Activated CD4-positive, alpha-beta T cell treated with anti-CD3 and anti-CD28 coated beads, Interleukin-2, Interleukin-6, amounts not matched to agents 100 ng/mL and 50 ng/mL, durations not matched to agents 16 hours and 8 hours (primary cell): ENCODE data around the gene LRRC57.
"Not testable (repeated sequence)": the region's sequence is repeated elsewhere in the genome, so short reads cannot be mapped to it uniquely, and the experiment has no call there.

ENCODE experiments used
- DNase-seq: peaks from one replicate; pipeline ENCODE4 v3.0.0-alpha.2; 2020

LRRC57 gene

DNA sequence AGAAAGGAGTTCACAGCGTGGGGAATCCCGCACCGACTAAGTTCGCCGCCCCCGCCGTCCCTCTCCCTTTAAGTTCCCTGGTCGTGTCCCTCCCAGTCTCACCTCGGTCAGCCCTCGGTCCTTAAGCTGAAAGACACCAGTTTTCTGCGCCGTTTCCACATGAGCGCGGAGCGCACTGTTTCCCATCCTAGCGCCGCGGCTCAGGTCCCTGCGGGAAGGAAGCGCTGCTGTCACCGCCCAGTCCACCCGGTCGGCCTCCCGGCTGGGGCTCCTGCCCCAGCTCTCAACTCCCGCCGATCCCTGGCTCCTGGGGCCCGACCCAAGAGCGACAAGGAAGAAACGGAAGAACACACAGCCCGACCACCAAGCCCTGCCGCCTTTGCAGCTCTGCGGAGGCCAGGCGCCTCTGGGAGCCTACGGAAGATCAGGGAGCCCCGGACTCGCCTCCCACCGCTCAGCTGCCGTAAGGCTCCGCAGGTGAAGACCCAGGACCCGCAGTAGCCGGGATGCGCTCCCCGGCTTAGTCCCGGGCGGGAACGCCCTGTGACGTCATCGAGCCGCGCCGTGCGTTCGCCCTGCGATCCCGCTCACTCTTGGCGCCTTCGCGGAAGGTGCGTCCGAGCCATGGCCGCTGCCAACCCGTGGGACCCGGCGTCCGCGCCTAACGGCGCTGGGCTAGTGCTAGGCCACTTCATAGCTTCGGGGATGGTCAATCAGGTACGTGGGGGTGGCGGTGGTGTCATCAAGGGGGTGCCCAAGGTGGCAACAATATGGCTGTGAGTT is at the start of gene LRRC57, which contains the start of gene HAUS2:
TSS of gene LRRC57 (minus strand) at position 545 of the 783 bp plus-strand sequence. CDS start at position 186, 359 bp downstream.
TSS of gene HAUS2 (plus strand) at position 590 of the 783 bp plus-strand sequence. CDS start at position 625, 35 bp downstream.
- DNase-seq = peak; percentile 93

DNA sequence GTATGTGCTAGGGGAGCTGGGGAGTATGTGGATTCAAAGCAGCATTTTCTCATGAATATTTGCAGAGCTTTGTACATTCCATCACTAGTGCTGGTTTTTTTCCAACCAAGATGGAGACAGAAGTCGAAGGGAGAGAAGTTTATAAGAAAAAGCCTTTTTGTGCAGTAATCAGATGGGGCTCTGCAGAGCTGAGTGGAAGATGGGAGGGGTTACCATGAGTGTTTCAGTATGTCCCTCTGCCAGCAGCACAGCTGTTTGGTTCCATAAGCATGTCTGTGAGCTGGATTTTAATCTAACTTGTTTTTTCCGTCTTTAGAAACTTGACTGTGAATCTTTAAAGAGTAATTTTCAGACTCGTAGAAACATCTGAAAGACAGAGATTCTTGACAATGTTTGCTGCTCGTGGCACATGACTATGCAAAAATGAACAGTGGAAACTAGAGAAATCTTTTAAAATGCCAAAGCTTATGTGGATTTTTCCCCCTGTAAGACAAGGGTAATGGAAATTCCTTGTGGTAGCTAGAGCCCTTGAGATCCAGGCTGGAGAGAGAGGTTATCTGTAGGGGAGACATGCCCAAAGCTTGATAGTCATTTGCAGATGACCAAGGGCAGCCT is 47.1 kb upstream of the LRRC57 start:
- DNase-seq = no peak

DNA sequence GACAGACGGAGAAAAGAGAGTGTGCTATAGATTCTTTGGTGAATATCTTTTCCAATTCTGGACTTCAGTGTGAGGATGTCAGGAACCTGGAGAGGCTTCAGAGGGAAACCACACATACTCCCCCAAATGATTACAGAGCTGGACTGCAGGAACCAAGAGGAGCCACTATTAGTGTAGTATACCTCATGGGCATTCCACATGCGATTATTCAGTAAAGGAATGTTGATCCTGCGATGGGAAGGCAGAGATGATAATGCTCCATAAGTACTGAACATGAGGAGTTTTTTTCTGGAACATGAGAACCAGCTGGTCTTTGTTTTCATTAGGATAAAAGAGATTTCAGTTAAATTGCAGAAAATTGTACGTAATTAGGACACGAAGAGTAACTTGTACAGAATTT is 45.5 kb upstream of the LRRC57 start:
- no peak for DNase-seq

DNA sequence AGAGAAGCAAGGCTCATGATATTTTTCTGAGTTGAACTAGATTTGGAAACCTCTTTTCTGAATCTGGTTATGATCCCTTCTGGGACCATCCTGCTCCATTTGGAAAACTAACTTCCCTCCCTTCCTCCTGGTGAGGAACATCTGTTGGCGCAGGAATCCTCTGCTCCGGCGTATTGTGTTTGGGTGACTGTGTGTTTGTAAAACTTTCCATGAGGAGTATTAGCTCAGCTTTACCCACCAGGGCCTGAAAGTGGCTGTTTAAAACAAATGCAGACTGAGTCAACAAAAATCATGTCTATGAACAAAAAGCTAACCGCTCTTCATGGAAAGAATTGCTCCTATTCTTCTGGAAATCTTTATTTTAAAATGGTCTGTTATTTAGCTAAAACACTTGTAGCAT is 44.5 kb upstream of the LRRC57 start:
- DNase-seq = no peak

DNA sequence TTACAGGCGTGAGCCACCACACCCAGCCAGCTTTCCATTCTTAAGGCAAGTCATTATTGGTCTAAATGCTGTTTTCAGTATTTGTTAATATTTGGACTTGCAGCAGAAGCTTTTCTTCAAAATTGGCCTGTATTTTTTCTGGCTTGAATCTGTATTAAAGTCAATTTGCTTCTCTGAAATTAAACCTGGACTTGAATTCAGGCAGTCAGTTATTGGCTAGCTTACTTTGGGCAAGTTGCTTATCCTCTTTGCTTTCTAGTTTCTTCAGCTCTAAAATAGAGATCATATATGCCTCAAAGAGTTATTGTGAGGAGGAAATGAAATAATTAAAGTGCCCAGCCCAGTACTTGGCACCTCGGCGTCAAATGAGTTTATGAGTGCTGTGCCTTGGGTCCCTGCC is 44.1 kb upstream of the LRRC57 start:
- DNase-seq = no peak

DNA sequence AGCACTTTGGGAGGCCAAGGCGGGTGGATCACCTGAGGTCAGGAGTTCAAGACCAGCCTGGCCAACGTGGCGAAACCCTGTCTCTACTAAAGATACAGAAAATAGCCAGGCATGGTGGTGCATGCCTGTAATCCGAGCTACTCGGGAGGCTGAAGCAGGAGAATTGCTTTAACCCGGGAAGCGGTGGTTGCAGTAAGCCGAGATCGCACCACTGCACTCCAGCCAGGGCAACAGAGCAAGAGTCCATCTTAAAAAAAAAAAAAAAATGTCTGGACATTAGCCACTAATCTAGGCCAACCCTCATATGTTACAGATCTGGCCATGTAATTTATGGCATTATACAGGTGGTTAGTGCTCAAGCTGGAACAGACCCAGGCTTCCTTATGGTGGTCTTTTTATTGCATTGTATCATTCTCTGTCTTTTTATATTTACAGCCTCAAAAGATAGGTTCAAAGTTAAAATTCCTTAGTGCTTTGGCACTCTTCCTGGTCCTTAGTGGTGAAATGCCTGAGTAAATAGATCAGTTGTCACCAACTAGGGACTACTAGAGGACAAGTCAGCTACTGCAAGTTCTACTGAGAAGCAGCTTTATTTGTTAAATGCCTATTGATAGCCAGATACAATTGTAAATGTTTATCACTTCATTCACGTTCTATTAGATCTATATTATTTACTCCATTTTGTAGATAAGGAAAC is 42.8 kb upstream of the LRRC57 start:
- no peak for DNase-seq

DNA sequence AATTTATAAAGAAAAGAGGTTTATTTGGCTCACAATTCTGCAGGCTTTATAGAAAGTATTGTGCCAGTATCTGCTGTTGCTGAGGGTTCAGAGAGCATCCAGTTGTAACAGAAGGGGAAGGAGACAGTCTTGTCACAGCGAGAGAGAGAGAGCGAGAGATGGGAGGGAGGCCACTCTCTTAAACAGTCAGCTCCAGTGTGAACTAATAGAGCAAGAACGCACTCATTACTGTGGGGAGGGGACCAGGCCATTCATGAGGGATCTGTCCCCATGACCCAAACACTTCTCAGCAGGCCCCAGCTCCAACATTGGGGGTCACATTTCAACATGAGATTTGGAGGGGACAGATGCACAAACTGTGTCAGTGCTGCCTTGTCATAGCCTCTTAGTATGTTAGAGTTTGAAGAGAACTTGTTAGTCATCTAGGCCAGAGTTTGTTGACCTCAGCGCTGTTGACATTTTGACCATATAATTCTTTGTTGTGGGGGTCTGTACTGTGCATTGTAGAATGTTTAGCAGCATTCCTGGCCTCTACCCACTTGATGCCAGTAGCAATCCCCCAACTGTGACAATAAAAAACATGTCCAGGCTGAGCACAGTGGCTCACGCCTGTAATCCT is 42.1 kb upstream of the LRRC57 start:
- no peak for DNase-seq

DNA sequence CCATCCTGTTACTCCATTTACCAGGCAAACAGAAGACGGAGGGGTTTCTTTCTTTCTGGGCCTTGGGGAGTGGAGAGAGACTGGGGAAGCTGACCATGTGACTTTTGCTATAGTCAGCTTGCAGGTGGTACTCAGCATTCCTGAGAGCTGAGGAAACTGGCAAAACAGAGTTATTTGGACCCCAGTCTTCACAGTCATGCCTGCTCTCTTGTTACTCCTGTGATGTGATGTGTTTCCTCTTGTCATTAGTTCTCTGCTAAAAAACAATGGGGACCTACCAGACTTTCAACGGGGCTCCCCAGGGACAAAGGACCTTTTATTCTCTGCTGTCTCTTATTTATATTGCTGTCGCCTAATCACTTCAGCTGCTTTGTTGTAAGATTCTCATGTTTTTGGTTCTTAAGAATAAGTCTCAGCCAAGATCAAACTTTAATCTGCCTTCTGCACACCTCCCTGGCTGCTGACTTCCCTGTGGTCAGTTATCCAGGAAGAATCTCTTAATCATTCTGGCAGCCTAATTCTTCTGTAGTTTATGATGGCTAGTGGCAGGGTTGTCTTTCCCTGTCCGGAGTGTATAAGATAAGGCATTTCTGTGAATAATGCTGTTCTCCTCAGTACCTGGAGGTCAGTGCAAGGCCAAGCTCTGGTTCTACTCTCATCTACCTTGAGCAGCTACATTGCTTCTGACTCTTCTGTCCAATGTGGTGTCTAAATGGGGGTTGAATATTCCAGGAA is 35.6 kb upstream of the LRRC57 start:
- no peak for DNase-seq

DNA sequence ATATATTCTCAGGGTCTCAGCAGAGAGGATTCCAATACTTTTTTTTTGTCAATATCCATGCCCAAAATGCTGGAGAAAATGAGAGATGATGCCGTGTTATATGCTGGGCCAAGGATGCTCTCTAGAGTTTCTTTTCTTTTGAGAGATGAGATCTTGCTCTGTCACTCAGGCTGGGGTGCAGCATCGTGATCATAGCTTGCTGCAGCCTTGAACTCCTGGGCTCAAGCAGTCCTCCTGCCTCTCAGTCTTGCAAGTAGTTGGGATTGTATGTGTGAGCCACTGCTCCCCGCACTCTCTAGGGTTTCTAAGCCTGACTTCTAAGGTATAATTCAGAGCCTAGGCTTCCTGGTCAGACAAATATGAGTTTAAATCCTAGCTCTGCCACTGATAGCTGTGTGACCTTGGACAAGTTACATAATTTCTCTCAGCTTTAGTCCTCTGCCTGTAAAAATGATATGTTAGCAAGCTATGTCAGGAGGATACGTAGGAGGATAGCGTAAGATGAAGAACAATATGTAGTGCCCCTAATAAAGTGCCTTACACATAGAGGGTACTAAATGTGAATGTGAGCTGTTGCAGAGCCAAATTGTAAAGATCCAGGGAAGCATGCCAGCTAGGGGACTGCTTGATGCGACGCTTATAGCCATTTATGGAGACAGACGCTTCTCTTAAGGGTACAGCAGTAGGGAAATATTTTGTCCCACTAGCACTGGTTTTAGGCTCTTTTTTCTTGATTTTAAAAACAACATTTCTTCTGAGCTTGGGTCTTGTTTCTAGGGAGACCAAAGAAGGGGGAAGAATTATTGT is 34.2 kb upstream of the LRRC57 start:
- no peak for DNase-seq

DNA sequence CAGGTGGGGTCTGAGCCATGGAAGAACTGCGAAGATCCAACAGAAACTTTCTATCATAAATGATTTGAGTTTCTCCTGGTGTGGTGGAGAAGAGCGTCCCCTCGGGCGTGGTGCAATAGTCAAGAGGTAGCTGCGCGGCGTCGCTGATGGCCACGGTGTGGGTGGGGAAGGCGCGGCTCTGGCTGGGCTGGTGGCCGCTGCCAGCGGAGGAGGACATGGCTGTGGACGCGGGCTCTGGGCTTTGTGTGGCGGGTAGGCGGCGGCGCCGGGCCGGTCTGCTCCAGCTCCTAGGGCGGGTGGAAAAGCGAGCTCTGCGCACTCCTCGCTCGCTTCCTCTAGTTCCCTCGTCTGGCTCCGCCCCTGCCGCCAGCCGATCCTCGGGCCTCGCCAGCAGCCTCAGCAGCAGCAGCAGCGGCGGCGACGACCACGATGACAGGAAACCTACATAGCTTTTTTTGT is 32.7 kb upstream of the LRRC57 start:
- peak; percentile 83 for DNase-seq

DNA sequence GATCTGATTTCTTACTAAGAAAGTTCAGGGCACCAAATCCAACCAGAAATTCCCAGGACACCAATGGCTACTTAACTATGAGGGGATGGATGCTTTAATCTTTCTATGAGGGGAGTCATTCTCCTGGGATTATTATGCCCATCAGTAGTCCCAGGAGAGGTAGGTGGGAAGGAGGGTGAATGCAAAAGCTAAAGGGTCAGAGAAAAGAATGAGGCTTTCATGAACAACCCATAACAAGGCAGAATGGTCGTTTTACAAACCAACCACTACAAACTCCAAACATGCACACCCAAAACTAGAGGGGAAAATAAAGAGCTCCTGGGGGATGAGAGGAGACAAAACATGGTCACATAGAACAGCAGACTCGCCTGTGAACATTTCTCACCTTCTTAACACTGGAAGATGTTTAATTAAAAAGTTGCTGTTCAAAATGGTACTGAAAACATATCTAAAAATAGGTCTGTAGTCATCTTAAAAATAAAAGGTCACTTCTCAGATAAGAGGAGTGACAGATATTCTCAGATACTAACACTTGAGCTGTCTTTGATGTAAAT is 30.5 kb upstream of the LRRC57 start:
- DNase-seq = no peak

DNA sequence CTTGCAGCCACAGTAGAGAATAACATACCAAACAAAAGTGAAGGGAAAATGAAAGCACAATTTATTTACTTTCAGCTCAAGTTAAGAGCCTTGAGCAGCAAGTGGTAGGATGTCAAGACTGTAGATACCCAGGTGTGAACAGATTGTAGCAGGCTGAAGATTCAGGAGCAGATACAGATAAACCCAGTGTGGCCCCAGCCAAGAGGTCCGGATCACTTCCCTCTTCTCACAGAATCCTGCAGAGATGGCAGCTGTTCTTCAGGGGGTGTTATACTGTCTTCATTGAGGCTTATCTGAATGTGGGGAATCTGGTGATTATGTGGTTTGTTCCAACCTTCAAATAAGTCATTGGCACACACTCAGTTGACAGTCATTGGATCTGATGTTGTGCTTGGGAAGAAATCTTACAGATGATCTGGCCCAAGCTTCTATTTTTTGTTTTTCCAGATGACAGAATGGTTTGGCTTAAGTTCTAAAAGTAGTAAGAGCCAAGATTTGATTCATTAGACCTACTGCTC is 29.0 kb upstream of the LRRC57 start:
- no peak for DNase-seq

DNA sequence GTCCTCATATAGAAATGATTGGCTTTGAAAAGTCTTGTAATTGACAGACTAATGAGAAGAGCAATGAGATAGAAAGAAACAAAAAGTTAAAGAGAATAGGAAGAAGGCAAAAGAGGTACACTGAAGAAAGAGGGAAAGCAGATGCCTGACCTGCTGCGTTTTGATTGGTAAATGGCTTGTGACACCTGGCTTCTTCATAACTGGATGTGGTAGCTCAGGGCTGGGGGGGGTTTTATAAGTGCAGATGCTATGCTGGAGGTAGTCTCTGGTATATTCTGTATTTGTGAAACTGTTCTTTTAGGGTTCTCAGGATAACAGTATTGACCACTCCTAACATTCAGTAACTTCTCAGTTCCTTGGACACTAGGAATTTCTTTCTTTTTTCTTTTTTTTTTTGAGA is 28.2 kb upstream of the LRRC57 start:
- no peak for DNase-seq

DNA sequence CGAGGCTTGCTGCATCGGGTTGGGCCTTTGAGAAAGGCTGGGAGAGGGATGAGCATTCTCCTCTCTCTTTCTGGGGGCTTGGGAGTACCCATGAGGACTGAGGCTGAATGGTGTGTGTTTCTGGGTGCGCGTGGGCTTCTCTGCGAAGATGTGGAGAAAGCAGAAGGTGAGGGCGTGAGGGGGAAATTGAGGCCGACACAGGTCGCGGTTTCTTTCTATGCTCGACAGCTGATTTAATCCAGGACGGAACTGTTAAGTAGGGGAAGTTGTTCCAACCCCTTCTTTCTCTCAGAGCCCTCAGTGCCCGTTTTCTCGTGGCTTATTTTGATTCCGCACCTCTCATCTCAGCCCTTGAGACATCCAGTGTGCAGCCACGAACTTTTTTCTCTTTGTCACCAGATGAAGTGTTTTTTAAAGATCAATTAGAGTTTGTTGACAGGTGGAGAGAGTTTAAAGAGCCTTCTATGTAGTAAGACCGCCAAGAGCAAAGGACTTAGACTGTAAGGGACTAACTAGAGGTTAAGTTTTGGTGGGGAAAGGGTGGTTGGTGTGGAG is 27.5 kb upstream of the LRRC57 start:
- no peak for DNase-seq

DNA sequence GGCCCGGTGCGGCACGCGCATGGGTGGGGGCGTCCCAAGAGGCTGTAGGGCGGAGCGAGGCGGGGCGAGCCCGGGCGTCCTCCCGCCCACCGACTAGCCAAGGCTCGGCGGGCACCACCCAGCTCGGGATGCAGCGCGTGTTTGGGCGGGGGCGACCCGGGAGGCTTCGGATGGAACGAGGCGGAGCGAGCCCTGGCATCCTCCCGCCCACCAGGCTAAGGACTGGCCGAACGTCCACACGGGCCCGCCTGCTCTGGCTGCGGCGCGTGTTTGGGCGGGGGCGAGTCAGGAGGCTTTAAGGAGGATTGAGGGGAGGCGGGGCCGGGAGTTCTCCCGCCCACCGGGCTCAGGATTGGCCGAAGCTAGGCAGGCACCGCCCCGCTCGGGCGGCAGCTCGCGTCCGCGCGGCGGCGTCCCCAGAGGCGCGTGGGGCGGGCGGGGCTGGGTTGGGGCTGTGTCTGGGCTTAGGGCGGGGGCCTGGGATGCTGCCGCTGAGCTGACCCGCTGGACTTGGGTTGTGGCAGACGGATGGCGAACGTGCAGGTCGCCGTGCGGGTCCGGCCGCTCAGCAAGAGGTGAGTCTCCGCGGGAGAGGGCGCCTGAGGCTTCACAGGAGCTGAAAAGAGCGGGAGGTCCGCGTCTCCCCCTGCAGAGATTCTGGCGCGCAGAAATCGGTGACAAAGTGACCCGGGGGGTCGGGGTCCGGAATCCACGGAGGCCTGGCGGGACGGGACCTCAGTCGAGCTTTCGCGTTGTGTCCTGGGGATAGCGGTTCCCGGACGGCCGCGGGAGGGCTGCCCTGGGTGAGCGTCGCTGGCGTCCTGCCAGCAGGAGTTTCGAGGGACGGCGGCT is 26.8 kb upstream of the LRRC57 start, which contains the start of gene STARD9:
TSS of gene STARD9 (plus strand) at position 419 of the 852 bp plus-strand sequence. CDS start at position 529, 110 bp downstream.
- DNase-seq = peak; percentile 97

DNA sequence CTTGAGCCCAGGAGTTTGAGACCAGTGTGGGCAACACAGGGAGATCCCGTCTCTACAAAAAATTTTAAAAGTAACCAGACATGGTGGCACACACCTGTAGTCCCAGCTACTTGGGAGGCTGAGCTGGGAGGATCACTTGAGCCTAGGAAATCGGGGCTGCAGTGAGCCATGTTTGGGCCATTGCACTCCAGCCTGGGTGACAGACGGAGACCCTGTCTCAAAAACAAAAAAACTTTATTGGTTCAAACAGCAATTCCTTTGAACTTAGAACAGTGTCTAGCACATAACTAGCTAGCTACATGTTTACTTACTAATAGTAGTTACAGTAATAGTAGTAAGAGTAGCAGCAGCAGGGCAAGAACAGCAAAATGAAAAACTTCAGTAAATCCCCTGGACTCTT is 10.1 kb upstream of the LRRC57 start:
- DNase-seq = no peak

DNA sequence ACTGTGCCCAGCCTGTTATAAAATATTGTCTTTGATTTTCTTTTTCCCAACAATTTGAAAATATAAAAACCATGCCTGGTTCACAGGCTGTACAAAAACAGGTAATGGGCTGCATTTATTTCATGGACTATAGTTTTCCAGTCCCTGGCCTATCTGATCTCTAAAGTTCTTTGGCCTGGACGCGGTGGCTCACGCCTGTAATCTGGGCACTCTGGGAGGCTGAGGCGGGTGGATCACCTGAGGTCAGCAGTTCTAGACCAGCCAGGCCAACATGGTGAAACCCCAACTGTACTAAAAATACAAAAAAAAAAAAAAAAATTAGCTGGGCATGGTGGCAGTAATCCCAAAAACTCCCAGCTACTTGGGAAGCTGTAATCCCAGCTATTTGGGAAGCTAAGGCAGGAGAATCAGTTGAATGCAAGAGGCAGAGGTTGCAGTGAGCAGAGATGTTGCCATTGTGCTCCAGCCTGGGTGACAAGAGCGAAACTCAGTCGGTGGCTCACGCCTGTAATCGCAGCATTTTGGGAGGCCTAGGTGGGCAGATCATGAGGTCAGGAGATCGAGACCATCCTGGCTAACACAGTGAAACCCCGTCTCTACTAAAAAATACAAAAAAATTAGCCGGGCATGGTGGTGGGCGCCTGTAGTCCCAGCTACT is 8.1 kb upstream of the LRRC57 start:
- not testable (repeated sequence) for DNase-seq

DNA sequence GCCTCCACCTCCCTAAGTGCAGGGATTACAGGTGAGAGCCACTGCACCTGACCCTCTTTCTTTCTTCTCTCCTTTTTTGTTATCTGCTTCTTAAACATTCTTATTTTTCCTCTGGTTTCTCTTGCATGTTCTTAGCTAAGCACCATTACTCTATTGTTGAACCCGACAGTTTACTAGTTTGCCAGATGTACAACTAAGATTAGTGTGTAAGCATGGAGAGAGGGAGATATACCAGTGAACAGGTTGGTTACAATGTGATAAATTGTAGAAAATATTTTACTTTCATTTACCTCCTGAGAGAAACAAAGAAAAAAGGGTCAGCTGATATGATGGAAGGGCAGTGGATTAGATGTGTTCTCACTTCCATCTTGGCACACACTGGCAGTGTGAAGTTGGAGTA is 5.0 kb upstream of the LRRC57 start:
- no peak for DNase-seq
